ENCODE results near the gene CDC23.
"Not testable (repeated sequence)": the region's sequence is repeated elsewhere in the genome, so short reads cannot be mapped to it uniquely, and the experiment has no call there.

CDC23 gene

DNA sequence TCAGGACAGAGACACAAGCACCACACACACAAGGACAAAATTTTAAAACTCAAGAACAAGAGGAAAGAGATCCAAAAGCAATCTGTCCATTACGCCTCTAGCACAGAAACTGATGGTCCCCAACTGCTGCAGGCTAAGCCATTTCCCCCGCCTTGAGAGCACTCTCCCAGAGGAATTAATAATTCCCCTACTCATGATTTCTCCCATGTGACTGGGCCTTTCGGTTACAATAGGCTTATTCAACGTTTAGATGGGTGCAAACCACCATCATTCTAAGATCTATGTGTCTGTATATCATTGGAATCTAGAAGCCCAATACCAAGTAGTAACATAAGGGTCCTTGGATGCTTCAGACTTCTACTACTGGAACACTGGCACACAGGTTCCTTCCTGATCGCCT lies 53.5 kb downstream of the CDC23 start:
- H3K9me3 ChIP-seq (ENCODE audit: control insufficient read depth, insufficient read depth, low read length), result no peaks in the 10 kb centered on the region
- no peaks in the 10 kb centered on the region for H3F3A ChIP-seq (ENCODE audit: control insufficient read depth, insufficient read depth)
- peaks cover 78% of the 10 kb centered on the region for H3K36me3 ChIP-seq (ENCODE audit: control insufficient read depth, low read length)
- H4K20me1 ChIP-seq (ENCODE audit: control insufficient read depth, insufficient read depth, low read depth, low read length), result no peaks in the 10 kb centered on the region
- TF ChIP-seq, protein P1, sequence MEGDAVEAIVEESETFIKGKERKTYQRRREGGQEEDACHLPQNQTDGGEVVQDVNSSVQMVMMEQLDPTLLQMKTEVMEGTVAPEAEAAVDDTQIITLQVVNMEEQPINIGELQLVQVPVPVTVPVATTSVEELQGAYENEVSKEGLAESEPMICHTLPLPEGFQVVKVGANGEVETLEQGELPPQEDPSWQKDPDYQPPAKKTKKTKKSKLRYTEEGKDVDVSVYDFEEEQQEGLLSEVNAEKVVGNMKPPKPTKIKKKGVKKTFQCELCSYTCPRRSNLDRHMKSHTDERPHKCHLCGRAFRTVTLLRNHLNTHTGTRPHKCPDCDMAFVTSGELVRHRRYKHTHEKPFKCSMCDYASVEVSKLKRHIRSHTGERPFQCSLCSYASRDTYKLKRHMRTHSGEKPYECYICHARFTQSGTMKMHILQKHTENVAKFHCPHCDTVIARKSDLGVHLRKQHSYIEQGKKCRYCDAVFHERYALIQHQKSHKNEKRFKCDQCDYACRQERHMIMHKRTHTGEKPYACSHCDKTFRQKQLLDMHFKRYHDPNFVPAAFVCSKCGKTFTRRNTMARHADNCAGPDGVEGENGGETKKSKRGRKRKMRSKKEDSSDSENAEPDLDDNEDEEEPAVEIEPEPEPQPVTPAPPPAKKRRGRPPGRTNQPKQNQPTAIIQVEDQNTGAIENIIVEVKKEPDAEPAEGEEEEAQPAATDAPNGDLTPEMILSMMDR (IDR thresholded peaks at IDR 0.05; ENCODE audit: low read depth, low read length, poor library complexity, severe bottlenecking), result no peak
- H3K9me2 ChIP-seq (replicated peaks; ENCODE audit: control insufficient read depth, low read length), result no peaks in the 10 kb centered on the region
- no peak overlapping the region for H3K4me2 ChIP-seq (ENCODE audit: low read length)
- H3K79me2 ChIP-seq (ENCODE audit: control insufficient read depth, low read length), result no peaks in the 10 kb centered on the region
- H3K4me3 ChIP-seq (ENCODE audit: low read length), result no peak overlapping the region
- no peak overlapping the region for H3K27ac ChIP-seq (ENCODE audit: low read depth, low read length)
- H3K4me1 ChIP-seq (ENCODE audit: control insufficient read depth, low read length), result no peaks in the 10 kb centered on the region
- no peaks in the 10 kb centered on the region for H3K27me3 ChIP-seq (ENCODE audit: control insufficient read depth, low read length)

DNA sequence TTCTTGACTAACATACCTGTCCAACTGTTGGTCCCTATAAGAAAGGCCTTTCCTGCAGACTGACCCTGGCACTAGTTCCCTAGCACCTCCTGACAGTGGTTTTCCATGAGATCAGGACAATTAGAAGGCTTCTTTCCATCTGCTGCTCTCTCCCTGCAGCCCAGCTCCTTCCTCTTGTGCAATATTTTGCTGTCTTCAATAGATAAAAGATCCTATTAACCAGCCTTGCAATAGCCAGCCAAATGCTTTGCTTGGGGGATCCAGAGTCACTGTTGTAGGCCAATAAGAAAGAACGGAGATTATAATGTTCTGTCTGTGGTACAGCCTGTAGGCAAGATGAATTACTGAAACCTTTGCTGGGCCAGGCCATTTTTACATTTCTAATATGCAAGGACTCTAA lies 55.5 kb downstream of the CDC23 start:
- Histone ChIP-seq H3K27me3 (ENCODE audit: control insufficient read depth, low read length) (no peaks in the 10 kb centered on the region), H3K36me3 (ENCODE audit: control insufficient read depth, low read length) (peaks cover 58% of the 10 kb centered on the region), H4K20me1 (ENCODE audit: control insufficient read depth, insufficient read depth, low read depth, low read length) (no peaks in the 10 kb centered on the region), H3K79me2 (ENCODE audit: control insufficient read depth, low read length) (no peaks in the 10 kb centered on the region), H3K4me1 (ENCODE audit: control insufficient read depth, low read length) (no peaks in the 10 kb centered on the region), H3K9me2 (replicated peaks; ENCODE audit: control insufficient read depth, low read length) (no peaks in the 10 kb centered on the region), H3K9me3 (ENCODE audit: control insufficient read depth, insufficient read depth, low read length) (no peaks in the 10 kb centered on the region), H3K27ac (ENCODE audit: low read depth, low read length) (no peak overlapping the region), H3F3A (ENCODE audit: control insufficient read depth, insufficient read depth) (no peaks in the 10 kb centered on the region; the same call in 1 of the 2 replicates), H3K4me2 (ENCODE audit: low read length) (no peak overlapping the region), H3K4me3 (ENCODE audit: low read length) (no peak overlapping the region)
- no peak for TF ChIP-seq EZH2phosphoT487 (IDR thresholded peaks at IDR 0.05; ENCODE audit: borderline replicate concordance, low read length)
- TF ChIP-seq, protein P1 (IDR thresholded peaks at IDR 0.05; ENCODE audit: low read depth, low read length, poor library complexity, severe bottlenecking), result no peak

DNA sequence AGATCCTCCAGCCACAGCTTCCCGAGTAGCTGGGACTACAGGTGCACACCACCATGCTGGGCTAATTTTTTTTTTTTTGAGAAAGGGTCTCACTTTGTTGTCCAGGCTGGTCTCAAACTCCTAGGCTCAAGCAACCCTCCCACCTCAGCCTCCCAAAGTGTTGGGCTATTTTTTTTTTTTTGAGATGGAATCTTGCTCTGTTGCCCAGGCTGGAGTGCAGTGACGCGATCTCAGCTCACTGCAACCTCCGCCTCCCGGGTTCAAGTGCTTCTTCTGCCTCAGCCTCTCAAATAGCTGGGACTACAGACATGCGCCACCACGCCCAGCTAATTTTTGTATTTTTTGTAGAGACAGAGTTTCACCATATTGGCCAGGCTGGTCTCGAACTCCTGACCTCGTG lies 57.1 kb downstream of the CDC23 start:
- not testable (repeated sequence) for H3F3A ChIP-seq (ENCODE audit: control insufficient read depth, insufficient read depth); H3K4me2 ChIP-seq (ENCODE audit: low read length); H3K9me3 ChIP-seq (ENCODE audit: control insufficient read depth, insufficient read depth, low read length); H4K20me1 ChIP-seq (ENCODE audit: control insufficient read depth, insufficient read depth, low read depth, low read length); H3K9me2 ChIP-seq (replicated peaks; ENCODE audit: control insufficient read depth, low read length); H3K27me3 ChIP-seq (ENCODE audit: control insufficient read depth, low read length); H3K79me2 ChIP-seq (ENCODE audit: control insufficient read depth, low read length); H3K4me1 ChIP-seq (ENCODE audit: control insufficient read depth, low read length); H3K4me3 ChIP-seq (ENCODE audit: low read length); H3K27ac ChIP-seq (ENCODE audit: low read depth, low read length)
- H3K36me3 ChIP-seq (ENCODE audit: control insufficient read depth, low read length), result peaks cover 44% of the 10 kb centered on the region

DNA sequence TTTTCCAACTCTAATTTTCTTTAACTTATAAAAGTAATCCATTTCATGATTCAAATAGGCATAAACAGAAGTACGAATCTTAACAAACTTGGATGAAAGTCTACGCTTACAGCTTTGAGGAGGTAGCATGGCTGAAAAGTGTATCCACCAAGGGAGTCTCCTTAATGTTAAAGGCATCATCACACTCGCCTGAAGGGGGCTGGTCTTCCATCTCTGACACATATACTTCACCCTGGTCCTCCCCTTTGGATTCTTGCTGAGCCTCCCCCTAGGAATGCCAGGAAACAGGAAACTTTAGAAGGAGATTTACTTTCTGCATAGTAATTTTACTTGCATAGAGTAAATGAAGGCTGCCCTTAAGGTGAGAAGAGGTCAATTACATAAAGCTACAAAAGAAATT lies 63.6 kb downstream of the CDC23 start:
- Histone ChIP-seq H3K4me1 (ENCODE audit: control insufficient read depth, low read length) (no peaks in the 10 kb centered on the region), H3K4me3 (ENCODE audit: low read length) (no peak overlapping the region), H3K9me2 (replicated peaks; ENCODE audit: control insufficient read depth, low read length) (no peaks in the 10 kb centered on the region), H4K20me1 (ENCODE audit: control insufficient read depth, insufficient read depth, low read depth, low read length) (no peaks in the 10 kb centered on the region), H3K9me3 (ENCODE audit: control insufficient read depth, insufficient read depth, low read length) (no peaks in the 10 kb centered on the region), H3K27me3 (ENCODE audit: control insufficient read depth, low read length) (no peaks in the 10 kb centered on the region), H3F3A (ENCODE audit: control insufficient read depth, insufficient read depth) (no peaks in the 10 kb centered on the region; the same call in 1 of the 2 replicates), H3K79me2 (ENCODE audit: control insufficient read depth, low read length) (no peaks in the 10 kb centered on the region), H3K36me3 (ENCODE audit: control insufficient read depth, low read length) (no peaks in the 10 kb centered on the region), H3K4me2 (ENCODE audit: low read length) (no peak overlapping the region), H3K27ac (ENCODE audit: low read depth, low read length) (no peak overlapping the region)
- TF ChIP-seq EZH2phosphoT487 (IDR thresholded peaks at IDR 0.05; ENCODE audit: borderline replicate concordance, low read length), result no peak
- TF ChIP-seq, protein P1 (IDR thresholded peaks at IDR 0.05; ENCODE audit: low read depth, low read length, poor library complexity, severe bottlenecking), result no peak

Measured in DOHH2 (cell line).